ENCODE data around the gene VPS41.
A peak's percentile ranks its signal among the peaks of the same experiment; 100 is the strongest.

VPS41 gene

DNA sequence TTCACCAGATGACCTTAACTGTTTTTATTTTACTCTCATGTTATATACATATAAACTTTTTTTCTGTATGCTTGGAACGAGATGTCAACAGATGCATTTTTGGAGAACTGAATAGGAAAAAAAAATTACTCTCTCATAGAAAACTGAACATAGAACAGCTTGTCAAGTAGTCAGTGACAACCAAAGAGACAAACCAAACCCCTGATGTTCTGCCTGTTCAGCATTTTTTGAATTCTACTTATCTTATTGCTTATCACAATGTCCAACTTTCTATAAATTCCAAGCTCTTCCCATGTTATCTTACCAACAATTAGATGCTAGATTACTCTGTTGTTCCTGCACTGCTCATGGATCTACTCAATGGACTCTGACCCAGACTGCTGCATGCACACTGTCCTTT, 95.2 kb downstream of the VPS41 start:
- DNase-seq (ENCODE audit: low read depth in 2 of 2), result no peak

DNA sequence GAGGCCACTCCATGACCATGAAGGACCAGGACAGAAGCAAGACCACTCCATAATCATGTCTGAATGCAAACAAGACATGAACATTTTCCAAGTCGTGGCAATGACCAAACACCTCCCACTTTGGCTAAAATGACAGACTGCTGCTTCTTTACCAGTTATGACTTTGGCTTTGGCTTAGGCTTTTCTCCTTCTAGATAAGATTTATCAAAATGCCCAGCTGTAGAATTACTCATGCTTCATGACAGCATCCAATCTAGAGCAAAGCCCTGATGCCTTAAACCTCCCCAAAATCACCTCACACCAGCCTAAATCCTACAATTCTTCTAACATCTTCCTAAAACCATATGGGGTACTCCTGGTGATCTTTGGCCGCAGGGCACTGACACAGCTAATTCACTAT, 102.1 kb downstream of the VPS41 start:
- DNase-seq (ENCODE audit: low read depth in 2 of 2), result no peak

DNA sequence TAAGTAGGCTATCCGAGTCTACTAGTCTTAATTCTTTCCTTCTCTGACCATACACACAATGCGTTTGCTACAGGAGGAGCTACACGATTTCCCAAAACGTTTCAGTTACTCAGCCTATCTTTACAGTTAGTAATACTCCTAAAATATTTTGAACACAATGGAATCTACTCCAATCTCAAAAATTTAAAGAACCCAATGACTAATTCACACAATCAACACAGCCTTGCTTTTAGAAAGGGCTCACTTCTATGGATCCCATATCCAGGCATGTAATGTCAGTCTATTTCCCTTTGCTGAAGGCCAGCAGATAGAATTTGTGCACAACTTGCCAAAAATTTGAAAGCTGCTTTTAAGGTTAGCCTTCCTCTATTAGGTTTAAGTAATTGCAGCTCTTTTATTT, 107.2 kb downstream of the VPS41 start:
- no peak for DNase-seq (ENCODE audit: low read depth in 2 of 2)

DNA sequence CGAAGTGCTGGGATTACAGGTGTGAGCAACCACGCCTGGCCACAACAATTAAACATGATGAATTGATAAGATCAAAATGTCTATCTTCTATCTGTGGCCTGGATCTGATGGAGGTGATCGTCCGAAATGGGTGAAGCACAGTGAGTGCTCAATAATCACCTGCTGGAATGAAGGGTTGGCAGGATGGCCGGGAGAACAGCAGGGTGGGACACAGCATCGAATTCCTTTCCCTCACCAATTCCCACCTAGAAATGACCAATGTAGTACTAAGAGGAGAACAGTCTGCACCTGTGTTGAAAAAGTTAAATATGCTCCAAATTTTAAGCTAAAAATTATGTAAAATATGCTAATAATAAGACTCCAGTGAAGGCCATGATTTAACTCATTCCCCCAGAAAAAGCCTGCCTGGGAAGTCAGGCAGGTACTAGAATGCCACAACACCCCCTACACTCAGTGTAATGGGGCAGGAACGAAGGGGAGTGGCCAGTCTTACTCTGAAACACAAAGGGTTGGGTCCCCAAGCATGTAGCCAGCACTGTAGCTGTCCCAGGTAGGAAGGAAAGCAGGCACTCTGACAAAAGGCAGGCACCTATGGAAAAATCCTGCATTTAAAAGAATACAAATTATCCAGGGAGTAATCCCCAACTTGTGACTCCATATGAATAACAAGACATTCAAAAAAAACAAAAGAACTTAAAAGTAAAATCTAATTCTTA, 110.3 kb downstream of the VPS41 start:
- DNase-seq (ENCODE audit: low read depth in 2 of 2), result no peak

DNA sequence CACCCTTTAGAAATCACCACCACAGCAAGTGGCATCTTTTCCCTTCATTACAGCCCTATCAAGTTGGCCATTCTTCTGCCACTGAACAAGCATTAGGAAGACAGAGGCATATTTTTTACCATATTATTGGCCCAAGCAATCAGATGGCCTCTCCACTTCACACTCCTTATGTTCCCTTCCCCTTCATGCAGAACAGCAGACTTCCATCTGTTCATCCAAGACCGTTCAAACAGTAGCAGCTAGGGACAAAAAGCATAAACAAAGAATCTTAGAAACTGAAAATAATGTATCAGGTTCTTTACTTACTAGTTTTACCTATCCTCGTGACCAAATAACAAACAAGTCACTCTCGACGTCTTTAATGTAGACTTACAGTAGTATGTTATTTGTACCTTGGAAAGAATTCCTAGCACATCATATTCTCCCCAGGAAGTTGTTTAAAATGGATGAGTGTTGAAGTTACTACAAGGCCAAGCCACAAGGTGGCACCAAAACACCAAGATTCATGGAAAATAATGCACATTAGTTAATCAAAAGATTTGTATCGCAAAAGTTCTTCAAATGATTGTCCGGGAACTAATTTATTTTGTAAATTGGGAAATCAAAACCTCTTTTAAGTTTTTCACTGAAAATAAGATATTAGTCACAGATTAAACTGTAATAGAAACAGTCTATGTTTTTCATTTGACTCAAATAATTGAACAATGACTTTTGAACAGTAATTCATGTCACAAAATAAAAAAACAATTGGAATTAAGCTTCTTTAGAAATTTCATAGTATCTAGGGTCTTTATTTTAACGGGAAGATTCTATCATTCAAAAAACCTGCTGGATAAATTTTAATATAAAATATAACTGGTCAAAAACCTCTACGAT, 112.1 kb downstream of the VPS41 start:
- DNase-seq (ENCODE audit: low read depth in 2 of 2), result peak in 1 of 2 donors; percentile 10

DNA sequence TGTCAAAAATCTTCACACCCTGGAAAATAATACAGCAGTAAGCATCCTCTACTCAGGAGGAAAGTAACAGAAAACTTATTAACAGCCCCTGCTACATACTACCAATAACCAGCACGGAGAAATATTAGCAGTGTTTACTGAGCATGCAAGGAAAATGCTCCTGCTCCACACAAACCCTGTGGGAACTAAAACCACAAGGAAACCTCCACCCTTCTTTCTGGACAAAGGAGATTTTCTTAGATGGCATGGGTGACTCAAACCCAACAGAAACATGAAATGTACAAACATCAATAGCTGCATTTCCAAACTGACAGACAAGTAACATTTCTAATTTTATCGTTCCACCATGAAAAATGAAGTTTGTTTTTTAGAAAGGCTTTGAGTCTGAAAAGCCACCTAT, 113.4 kb downstream of the VPS41 start:
- DNase-seq (ENCODE audit: low read depth in 2 of 2), result no peak

DNA sequence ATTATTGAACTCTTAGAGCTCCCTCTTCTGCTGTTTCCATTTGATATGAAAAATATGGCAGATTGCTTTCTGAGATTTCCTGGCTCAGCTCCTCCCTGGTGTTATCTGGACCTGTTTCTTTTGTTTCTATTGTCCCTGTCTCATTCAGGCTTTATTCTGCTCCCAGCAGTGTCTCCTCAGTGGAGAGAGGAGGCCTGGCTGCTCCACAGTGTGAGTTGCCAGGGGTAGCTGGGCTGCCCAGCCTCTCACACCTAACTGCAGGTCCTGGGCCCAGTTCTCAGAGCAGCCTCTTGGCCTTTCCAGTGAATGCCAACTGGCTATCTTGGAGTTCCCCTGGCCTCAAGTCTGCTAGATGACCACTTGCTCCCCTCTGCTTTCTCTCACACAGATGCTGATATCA, 127.0 kb downstream of the VPS41 start:
- no peak for DNase-seq (ENCODE audit: low read depth in 2 of 2)

DNA sequence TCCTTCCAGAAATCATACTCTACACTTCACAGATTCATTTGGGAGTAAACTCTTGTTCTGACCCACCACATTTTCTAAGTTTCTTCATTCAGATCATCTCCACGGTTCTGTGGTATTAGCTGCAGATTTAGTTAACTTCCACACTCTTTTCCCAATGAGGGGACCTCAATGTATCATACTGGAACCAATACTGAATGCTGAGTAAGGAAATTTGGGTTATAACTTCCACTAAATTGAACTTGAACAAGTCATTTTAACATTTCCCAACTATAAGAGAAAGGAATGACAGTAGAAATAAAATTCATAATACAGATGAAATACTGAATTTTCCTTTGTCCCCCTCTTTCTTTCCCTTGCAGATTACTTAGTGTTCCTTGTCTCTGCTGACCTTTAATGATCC, 131.4 kb downstream of the VPS41 start:
- no peak for DNase-seq (ENCODE audit: low read depth in 2 of 2)

DNA sequence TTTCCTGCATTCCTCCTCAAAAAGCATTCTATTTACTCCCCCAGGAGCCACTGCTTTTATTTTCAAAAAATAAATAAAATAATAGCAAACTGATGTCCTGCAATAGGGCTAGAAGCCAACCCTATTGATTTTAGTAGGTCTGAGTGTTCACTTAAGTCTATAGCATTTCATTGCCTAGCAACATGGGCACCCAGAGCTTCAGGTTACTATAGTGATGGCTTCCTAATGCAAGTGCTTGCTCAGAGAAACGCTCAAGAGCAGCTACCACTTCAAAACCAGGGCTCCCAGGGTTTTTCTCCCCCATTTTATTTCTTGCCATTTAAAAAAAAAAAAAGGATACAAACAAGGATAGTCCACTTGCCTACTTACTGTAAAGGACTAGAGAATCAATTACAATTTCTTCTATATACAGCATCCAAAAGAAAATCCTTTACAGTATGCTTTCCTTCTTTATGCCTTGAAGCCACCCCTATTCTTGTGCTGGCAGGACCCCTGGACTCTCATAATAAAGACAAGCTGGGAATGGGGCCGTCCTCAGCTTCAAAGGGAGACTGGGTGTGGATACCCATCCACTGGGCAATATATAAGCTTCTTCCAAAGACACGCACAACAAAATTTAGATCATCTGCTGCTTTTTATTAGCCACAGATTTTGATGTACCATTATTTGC, 133.3 kb downstream of the VPS41 start:
- no peak for DNase-seq (ENCODE audit: low read depth in 2 of 2)

DNA sequence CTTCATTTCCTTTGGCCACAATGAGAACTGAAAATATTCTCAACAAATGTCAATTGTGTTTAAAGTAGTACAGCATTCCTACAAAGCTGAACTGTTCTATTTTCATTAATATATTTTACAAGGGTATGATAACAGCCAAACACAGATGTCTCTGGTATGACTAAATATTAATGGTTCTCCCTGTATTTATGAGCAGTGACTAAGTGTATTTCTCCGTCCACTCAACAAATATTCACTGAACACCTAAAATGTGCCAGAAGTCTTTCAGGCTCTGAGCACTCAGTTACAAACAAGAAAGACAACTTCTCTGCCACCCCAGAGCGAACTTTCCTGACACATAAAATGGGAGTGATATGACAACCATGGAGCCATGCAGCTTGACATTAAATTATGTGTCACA, 135.6 kb downstream of the VPS41 start:
- DNase-seq (ENCODE audit: low read depth in 2 of 2), result no peak

DNA sequence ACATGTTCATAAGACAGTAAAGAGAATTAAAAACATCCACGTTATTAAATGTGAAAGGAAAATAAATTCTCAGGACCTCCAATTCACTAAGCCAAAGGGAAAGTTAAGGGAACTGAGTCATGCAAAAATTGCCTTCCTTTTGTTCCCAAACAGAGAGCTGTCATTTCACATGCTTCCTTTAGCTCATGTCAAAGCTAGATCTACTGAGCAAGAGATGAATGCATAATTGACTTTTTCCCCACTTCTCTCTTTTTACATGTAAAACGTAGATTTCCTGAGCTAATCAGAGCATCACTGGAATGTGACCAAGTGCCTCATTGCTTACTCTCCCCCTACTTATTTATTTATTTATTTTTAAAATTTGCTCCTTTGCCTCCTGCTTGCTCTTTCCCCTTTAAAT, 148.8 kb downstream of the VPS41 start:
- no peak for DNase-seq (ENCODE audit: low read depth in 2 of 2)

DNA sequence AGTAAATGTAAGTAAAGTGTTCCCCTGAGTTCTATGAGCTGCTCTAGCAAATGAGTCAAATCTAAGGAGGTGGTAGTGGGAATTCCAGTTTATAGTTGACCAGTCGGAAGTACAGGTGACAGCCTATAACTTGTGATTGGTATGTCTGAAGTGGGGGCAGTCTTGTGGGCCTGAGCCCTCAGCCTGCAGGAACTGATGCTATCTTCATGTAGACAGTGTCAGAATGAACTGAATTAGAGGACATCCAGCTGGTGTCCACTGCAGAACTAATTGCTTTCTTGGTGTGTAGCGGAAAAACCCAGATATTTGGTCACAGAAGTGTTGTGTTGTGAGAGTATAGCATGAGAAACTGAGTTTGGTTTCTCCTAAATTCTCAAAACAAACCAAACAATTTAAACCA, 150.0 kb downstream of the VPS41 start:
- DNase-seq (ENCODE audit: low read depth in 2 of 2), result no peak

DNA sequence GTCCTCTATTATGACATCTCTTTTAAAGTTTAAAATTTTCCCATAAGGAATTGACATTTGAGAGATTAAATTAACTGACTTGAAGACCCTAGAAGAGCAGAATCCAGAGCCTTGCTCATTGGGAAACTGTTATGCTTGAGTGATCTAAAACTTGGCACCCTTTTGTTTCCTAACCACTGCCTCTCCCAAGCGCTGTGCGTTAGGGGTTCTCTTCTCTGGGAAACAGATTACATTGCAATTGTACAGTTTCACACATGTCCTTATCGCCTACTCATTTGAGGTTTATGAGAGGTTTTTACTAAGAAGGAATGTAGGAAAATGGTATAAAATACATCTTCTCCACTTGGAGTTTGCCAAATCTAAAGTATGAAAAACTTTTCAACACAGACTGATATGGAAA, 151.1 kb downstream of the VPS41 start:
- DNase-seq (ENCODE audit: low read depth in 2 of 2), result no peak

DNA sequence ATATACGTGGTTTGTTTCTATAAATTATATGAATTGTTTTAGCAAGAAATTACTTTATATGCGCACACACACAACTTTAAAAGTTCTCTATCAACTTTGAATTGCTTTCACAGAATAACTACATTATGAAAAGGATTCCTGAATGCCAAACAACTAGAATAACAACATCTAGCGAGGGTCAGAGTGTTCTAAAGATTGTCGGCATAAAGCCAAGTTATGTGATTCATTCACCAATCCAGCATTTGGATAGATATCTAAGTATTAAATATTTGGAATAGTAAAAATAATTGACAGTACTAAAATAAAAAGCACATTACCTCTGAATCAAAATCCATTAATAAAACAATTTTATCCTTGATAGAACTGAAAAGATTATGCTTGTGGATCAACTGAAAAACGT, 152.5 kb downstream of the VPS41 start:
- no peak for DNase-seq (ENCODE audit: low read depth in 2 of 2)

DNA sequence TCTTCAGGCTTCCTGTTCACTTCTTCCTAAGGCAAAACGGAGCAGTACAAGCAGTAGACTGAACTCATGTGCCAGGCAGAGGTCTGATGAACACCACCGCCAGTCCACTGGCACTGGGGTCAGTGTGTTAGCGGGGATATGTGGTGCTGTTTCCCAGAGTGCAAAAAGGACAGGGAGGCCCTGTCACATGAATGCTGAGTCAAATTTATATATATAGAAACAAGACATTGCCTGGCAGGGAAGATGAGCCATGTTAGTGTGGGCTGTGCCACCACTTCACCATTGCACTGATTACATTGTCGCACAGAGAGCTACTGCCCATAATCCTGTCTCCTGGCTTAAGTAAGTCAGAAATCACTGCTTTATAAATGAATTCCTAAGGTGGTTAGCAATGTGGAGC, 155.6 kb downstream of the VPS41 start:
- no peak for DNase-seq (ENCODE audit: low read depth in 2 of 2)

DNA sequence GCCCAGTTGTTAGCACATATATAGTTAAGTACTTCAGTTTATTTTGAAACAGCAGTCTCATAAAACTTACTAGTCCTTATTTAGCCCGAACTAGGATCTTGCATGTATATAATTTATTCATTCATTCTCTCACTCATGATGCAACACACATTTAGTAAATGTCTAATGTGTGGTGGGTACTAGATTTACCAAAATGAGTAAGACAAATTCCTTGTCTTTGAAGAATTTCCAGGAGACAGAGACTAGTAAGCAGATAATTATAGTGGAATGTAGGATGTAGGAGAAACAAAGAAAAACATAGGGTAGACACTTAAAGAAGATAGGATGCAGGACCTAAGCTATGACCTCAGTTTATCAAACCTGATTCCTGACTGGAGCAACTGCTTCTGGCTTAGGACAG, 157.6 kb downstream of the VPS41 start:
- no peak for DNase-seq (ENCODE audit: low read depth in 2 of 2)

DNA sequence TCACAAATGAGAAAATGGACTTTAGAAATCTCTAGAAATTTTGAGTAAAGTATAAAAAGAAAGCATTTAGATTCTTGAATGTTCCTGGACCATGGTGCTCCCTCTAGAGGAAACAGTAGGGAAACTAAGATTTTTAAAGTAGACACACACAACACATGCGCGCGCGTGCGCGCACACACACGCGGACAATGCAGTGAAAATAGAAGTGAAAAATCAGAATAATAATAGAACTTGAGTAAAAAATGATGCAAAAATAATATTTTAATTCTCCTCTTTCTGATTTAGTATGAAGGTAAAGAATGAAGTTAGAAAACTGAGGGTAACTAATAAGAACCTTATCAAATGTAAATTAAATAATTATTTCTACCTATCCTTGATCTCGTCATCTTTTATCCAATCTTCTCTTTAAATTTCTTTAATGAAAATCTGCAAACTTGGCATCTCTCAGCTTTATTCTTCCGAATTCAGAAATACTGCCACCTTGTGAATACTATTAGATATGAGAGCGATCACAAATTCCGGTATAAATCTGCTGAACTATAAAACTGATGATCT, 160.9 kb downstream of the VPS41 start:
- no peak for DNase-seq (ENCODE audit: low read depth in 2 of 2)

DNA sequence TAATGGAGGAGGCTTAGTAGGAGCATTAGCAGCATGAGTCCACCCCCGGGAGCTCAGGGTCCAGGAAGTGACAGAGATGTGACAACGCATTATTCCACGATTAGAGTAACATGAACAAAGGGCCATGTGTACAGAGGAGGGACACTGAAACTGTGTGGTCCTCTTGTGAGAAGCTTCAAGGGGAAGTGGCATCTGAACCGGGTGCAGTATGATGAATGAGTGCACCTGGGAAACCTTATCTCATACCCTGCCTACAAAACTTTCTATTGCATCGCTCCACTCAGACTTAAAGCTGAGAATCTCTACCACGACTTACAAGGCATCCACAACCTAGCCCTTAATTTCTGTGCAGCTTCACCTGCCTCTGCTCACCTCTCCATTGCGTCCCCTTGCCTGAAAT, 162.6 kb downstream of the VPS41 start:
- no peak for DNase-seq (ENCODE audit: low read depth in 2 of 2)

DNA sequence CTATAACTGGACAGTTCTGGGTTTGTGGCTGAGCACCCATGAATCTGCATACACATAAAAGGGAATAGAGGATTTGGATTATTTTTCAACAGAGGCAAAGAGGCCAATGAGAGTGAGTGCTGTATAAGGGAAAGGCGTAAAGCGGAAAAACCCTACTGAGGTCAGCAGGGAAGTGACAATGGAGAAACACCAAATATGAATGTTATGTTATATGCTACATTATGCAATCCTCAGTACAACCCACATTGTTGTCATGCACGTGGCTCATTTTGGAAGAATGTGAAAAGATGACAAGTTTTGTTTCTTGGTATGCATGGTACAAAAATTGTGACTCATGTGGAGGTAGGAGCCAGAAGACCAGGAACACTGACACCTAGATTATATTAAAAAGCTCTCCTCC, 164.2 kb downstream of the VPS41 start:
- no peak for DNase-seq (ENCODE audit: low read depth in 2 of 2)

DNA sequence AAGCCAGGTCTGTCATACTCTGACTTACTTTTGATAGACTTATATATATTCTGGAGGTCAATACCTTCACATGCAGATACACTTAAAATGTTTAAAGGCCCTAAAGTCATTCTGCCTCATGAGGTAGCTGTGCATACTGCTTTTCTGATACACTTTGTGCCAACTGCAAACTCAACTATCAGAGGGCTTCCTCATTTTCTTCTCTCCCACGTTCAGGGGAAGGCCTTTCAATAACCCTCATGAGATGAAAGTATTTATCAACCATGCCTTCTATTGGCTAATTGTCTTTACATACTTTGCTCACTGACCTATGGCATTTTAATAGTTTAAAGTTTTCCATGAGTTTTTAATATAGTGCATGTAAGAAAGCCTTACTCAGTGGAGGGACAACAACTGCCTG, 165.1 kb downstream of the VPS41 start:
- no peak for DNase-seq (ENCODE audit: low read depth in 2 of 2)

DNA sequence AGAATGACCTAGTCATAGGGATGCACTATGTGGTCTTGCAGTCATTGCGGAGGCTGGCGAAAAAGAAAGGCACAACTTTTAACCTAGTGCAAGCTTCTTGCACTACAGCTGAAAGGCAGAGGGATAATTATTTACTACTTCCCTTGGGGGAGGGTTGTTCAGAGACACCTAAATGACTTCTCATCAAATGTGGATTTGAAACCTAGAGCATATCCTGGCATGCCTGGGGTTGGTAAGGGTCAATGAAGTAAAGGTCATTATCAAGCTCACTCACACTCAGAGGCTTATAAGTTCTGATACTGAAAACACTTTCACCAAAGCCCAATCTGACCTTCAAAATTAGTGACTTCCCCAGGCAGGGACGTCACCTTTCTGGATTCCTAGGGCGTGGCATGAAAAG, 168.9 kb downstream of the VPS41 start:
- no peak for DNase-seq (ENCODE audit: low read depth in 2 of 2)

DNA sequence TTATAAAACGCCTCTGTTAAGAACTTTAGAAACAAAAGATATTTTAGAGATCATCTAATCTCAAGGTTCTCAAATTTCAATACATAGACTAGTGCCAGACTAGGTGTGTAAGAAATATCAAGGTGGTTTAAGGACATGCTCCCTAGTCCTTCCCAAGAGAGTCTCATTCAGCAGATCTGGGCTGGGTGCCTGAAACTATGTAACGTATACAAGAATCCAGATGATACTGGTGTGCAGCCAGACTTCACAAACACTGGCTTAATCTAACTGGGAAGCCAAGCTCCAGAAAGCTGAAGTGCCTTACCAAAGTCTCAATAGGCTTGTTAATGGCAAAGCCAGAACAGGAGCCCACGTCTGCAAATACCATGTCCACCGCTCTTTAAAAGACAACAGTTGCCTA, 172.9 kb downstream of the VPS41 start:
- no peak for DNase-seq (ENCODE audit: low read depth in 2 of 2)

DNA sequence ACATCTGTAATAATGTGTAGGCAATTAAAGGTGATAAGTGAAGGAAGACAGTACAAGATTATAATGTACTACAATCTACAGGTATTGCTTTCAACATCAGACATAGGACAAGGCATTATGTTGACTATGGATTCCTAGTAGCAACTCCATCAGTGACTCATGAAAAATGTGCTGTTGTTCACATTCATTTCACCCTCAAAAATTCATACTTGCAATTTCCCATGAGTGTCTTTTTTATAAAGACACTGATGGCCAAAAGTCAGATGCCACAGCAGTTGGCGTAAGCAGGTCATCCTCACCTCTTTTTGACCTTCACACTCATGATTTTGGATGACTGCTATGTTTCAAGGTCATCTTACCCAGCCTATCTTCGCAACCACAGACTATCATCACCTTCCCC, 177.8 kb downstream of the VPS41 start:
- no peak for DNase-seq (ENCODE audit: low read depth in 2 of 2)

All from stimulated activated CD8-positive, alpha-beta memory T cell treated with anti-CD3 and anti-CD28 coated beads, Interleukin-2, amount 100 ng/mL, for 48 hours (primary cell).